IgD-negative memory B cell (primary cell): Measurements from ENCODE around the gene MT1HL1. TPM values are rescaled to one million over a fixed set of nuclear protein-coding genes. Genes with fewer than 3 reads are reported as not detected.
"Not testable (repeated sequence)": the region's sequence is repeated elsewhere in the genome, so short reads cannot be mapped to it uniquely, and the experiment has no call there.

Experiments used
- H3K27ac Mint-ChIP-seq, 3 donors: one replicate each; pipeline ENCODE4 v1.8.0; 2020 to 2022; ENCODE audit warnings: mild to moderate bottlenecking in 3 of 3, mixed read lengths in 3 of 3, moderate library complexity in 1 of 3
- H3K27me3 Mint-ChIP-seq: one replicate; pipeline ENCODE4 v1.8.0; 2021; ENCODE audit warnings: mixed read lengths
- H3K36me3 Mint-ChIP-seq: one replicate; pipeline ENCODE4 v1.8.0; 2020; ENCODE audit warnings: mild to moderate bottlenecking, mixed read lengths
- H3K4me1 Mint-ChIP-seq, 3 donors: one replicate each; pipeline ENCODE4 v1.8.0; 2020 to 2022; ENCODE audit warnings: mixed read lengths in 3 of 3, mild to moderate bottlenecking in 1 of 3
- H3K4me3 Mint-ChIP-seq, 4 donors: one replicate each; pipeline ENCODE4 v1.8.0; 2020 to 2022; ENCODE audit warnings: mild to moderate bottlenecking in 4 of 4, mixed read lengths in 4 of 4, moderate library complexity in 3 of 4
- H3K9me3 Mint-ChIP-seq, 3 donors: one replicate each; pipeline ENCODE4 v1.8.0; 2020 to 2021; ENCODE audit warnings: mixed read lengths in 3 of 3, mild to moderate bottlenecking in 1 of 3
- polyA plus RNA-seq: library from polyadenylated mRNA; unstranded; fragments of 300-500 nt; fragmentation: Illumina TruSeq; gene quantifications from one replicate; pipeline ENCODE4 v1.2.3, GENCODE V29; 2021

The MT1HL1 gene
- polyA plus RNA-seq, 1 donor from 2014 or later, result not detected

DNA sequence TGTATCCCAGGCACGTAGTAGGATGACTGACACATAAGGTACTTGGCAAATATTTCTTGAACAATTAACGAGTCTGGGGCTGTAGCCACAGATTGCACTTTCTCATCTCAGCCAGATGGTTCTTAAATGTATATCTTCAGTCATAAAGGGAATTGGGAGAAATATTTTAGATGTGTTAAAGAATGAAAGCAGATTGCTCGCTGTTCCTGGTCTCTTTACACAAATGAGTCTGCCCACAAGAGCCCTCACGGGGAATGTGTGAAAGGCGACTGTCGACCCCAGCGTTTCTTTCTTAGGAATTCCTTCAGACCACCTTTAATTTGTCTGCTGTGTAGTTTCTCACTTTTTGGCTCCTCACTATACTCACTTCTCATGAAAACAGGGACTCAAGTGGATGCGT is 725 bp downstream of the MT1HL1 start:
- Mint-ChIP-seq H3K4me1 (no peaks in the 10 kb centered on the region), H3K36me3 (peaks cover 1% of the 10 kb centered on the region), H3K27ac (no peak overlapping the region), H3K27me3 (peaks cover 6% of the 10 kb centered on the region), H3K4me3 (no peak overlapping the region), H3K9me3 (peaks cover 0 to 7% (median 1%) of the 10 kb centered on the region in 3 donors)

DNA sequence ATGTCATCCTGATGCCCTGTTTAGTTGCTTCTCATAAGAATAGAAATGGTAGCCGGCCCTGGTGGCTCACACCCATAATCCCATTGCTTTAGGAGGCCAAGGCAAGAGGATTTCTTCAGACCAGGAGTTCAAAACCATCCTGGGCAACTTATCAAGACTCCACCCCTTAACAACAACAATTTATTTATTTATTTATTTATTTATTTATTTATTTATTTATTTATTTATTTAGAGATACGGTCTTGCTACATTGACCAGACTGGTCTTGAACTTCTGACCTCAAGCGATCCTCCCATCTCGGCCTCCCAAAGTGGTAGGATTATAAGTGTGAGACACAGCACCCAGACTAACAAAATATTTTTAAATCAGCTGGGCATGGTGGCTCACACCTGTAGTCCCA is 4.0 kb downstream of the MT1HL1 start:
- Mint-ChIP-seq H3K9me3 (peaks cover 0 to 7% (median 1%) of the 10 kb centered on the region in 3 donors), H3K27me3 (peaks cover 4% of the 10 kb centered on the region), H3K4me3 (no peak overlapping the region), H3K36me3 (peaks cover 1% of the 10 kb centered on the region), H3K27ac (no peak overlapping the region), H3K4me1 (no peaks in the 10 kb centered on the region)

GRCh38 chr1:236998546-236998945 is 5.7 kb downstream of the MT1HL1 start:
- Mint-ChIP-seq H3K27ac (no peak overlapping the region), H3K36me3 (no peaks in the 10 kb centered on the region), H3K27me3 (peaks cover 4% of the 10 kb centered on the region), H3K9me3 (peaks cover 0 to 7% (median 1%) of the 10 kb centered on the region in 3 donors), H3K4me3 (no peak overlapping the region), H3K4me1 (no peaks in the 10 kb centered on the region)

DNA sequence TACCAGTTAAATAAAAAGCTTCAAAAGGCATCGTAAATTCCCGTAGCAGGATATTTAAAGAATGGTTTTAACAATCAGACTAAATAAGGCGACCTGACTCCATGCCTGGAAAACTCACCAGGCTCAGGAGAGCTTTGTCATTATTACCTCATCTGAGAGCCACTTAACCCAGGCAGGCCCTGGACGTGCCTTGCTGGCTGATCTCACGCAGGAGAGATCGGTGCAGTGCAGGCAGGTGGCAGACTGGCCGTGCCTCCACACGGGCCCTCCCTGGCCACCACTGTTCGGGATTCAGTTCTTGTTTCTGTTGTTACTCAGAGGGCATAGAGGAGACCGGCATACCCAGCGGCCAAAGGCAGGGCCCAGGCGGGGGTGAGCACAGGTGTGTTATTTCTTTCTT is 6.4 kb downstream of the MT1HL1 start:
- Mint-ChIP-seq H3K36me3 (no peaks in the 10 kb centered on the region), H3K27ac (no peak overlapping the region), H3K4me3 (no peak overlapping the region), H3K9me3 (peaks cover 0 to 3% (median 1%) of the 10 kb centered on the region in 3 donors), H3K27me3 (peaks cover 4% of the 10 kb centered on the region), H3K4me1 (no peaks in the 10 kb centered on the region)

DNA sequence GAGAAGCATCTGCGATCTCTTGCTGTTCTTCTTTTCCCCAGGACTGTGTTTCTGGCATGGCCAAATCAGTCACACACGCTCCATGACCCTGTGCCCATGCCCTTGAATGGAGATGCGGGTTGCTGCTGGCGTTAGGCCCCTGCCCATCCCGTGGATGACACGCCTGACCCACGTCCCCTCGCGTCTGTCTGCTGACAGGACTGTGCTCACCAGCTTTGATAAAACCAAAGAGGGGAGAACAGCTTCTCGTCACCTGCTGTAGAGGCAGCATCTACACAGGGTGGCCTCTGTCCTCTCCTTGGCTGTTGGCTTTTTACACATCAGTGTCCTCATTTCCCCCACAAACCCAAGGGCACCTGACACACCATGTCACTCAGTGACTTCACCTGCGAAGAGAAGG is 6.9 kb downstream of the MT1HL1 start:
- Mint-ChIP-seq H3K4me1 (no peaks in the 10 kb centered on the region), H3K27me3 (peaks cover 2% of the 10 kb centered on the region), H3K27ac (no peak overlapping the region), H3K4me3 (no peak overlapping the region), H3K9me3 (peaks cover 0 to 3% (median 1%) of the 10 kb centered on the region in 3 donors), H3K36me3 (no peaks in the 10 kb centered on the region)

GRCh38 chr1:236994450-236994849 is 9.8 kb downstream of the MT1HL1 start:
- H3K4me3 Mint-ChIP-seq, result no peak overlapping the region
- H3K27me3 Mint-ChIP-seq, result no peaks in the 10 kb centered on the region

DNA sequence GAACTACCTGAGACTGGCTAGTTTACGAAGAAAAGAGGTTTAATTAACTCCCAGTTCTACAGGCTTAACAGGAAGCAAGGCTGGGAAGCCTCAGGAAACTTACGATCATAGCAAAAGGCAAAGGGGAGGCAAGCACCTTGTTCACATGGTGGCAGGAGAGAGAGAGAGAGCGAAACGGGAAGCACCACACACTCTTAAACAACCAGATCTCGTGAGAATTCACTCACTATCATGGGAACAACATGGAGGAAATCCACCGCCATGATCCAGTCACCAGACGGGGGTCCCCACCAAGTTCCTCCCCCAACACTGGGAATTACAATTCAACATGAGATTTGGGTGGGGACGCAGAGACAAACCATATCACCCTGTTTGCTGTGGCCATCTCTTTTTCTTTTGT is 11.8 kb downstream of the MT1HL1 start:
- Mint-ChIP-seq H3K9me3 (peaks cover 6 to 17% (median 11%) of the 10 kb centered on the region in 3 donors), H3K27ac (no peak overlapping the region), H3K4me1 (no peaks in the 10 kb centered on the region), H3K4me3 (no peak overlapping the region), H3K36me3 (no peaks in the 10 kb centered on the region), H3K27me3 (no peaks in the 10 kb centered on the region)

More at GRCh38 chr1:236994450-236994849, 9.8 kb downstream of the MT1HL1 start:
- H3K4me1 Mint-ChIP-seq, result no peaks in the 10 kb centered on the region
- peaks cover 5 to 10% (median 10%) of the 10 kb centered on the region in 3 donors for H3K9me3 Mint-ChIP-seq
- no peak overlapping the region for H3K27ac Mint-ChIP-seq
- H3K36me3 Mint-ChIP-seq, result no peaks in the 10 kb centered on the region

DNA sequence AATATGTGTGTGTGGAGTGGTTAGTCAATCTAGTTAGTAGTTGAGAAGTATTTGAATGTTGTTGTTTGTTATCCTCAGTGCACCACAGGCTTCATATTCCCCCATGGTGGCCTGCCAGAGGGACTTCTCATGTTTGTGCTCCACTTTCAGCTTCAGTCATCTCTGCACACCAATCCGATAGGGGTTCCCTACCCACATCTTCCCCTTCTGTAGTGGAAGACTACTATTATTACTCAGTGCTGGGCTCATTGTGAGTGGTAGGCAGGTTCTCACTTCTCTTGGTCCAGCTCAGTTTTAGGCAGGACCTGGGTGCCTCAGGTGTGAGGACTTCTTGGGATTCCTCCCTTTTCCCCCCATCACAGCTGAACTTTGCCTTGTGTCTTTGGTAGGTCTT is 14.2 kb downstream of the MT1HL1 start:
- H3K4me3 Mint-ChIP-seq, result no peak overlapping the region
- H3K36me3 Mint-ChIP-seq, result no peaks in the 10 kb centered on the region
- H3K27ac Mint-ChIP-seq, result no peak overlapping the region
- no peaks in the 10 kb centered on the region for H3K27me3 Mint-ChIP-seq
- peaks cover 8 to 26% (median 13%) of the 10 kb centered on the region in 3 donors for H3K9me3 Mint-ChIP-seq
- no peaks in the 10 kb centered on the region for H3K4me1 Mint-ChIP-seq

DNA sequence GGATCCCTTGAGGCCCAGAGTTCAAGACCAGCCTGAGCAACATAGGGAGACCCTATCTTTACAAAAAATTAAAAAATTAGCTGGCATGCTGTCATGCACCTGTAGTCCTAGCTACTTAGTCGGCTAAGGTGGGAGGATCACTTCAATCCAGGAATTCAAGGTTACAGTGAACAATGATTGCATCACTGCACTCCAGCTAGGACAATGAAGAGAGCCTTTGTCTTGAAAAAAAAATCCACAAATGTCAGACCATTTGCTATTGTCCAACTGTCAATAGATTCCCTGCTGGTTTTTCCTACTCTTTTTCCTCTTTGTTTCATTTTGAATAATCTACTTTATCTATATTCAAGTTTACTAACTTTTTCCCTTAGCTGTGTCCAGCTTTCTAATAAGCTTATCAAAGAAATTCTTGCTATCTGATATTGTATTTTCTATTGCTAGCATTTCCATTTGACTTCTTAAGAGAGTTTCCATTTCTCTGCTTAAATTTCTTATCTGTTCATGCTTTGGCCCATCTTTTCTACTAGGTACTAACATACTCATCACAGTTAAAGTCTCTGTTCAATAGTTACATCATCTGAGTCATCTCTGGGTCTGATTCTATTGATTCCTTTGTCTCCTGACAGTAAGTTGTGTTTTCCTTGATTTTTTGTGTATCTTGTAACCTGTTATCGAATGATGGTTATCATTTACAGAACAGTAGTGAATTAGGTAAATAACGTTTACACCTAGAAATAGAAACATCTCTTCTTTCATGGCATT is 14.8 kb downstream of the MT1HL1 start:
- Mint-ChIP-seq H3K27me3 (no peaks in the 10 kb centered on the region), H3K4me1 (no peaks in the 10 kb centered on the region), H3K9me3 (peaks cover 9 to 26% (median 12%) of the 10 kb centered on the region in 3 donors), H3K36me3 (no peaks in the 10 kb centered on the region), H3K27ac (no peak overlapping the region), H3K4me3 (no peak overlapping the region)

DNA sequence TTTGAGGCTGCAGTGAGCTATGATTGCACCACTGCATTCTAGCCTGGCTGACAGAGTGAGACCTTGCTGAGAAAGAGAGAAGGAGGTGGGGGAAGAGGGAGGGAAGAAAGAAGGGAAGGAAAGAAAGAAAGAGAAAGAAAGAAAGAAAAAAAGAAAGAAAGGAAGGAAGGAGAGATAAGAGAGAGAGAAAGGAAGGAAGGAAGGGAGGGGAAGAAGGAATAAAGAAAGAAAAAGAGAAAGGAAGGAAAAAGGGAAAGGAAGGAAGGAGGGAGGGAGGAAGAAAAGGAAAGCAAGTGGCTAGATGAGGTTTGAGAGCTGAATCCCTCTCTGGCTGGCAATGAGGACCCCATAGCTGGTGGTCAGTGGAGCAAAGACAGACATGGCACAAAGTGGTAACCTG is 20.4 kb downstream of the MT1HL1 start:
- peak overlapping the region in 1 of 3 donors; percentile 6 for H3K27ac Mint-ChIP-seq
- H3K36me3 Mint-ChIP-seq, result no peaks in the 10 kb centered on the region
- peaks cover 5 to 12% (median 6%) of the 10 kb centered on the region in 3 donors for H3K9me3 Mint-ChIP-seq
- no peaks in the 10 kb centered on the region for H3K4me1 Mint-ChIP-seq
- no peak overlapping the region for H3K4me3 Mint-ChIP-seq
- H3K27me3 Mint-ChIP-seq, result no peaks in the 10 kb centered on the region

GRCh38 chr1:236982380-236982779 is 21.9 kb downstream of the MT1HL1 start:
- no peak overlapping the region for H3K4me3 Mint-ChIP-seq
- no peaks in the 10 kb centered on the region for H3K4me1 Mint-ChIP-seq
- H3K27me3 Mint-ChIP-seq, result no peaks in the 10 kb centered on the region
- no peaks in the 10 kb centered on the region for H3K36me3 Mint-ChIP-seq
- no peak overlapping the region for H3K27ac Mint-ChIP-seq
- peaks cover 3 to 9% (median 6%) of the 10 kb centered on the region in 3 donors for H3K9me3 Mint-ChIP-seq

- not testable (repeated sequence) for H3K4me1 Mint-ChIP-seq, H3K36me3 Mint-ChIP-seq, H3K27me3 Mint-ChIP-seq, H3K4me3 Mint-ChIP-seq, H3K27ac Mint-ChIP-seq, H3K9me3 Mint-ChIP-seq
Observed at GRCh38 chr1:236981431-236981830, 22.8 kb downstream of the MT1HL1 start.

GRCh38 chr1:236980673-236981072 is 23.6 kb downstream of the MT1HL1 start:
- no peak overlapping the region for H3K27ac Mint-ChIP-seq
- H3K9me3 Mint-ChIP-seq, result peaks cover 2 to 4% (median 3%) of the 10 kb centered on the region in 3 donors
- H3K36me3 Mint-ChIP-seq, result no peaks in the 10 kb centered on the region
- no peaks in the 10 kb centered on the region for H3K4me1 Mint-ChIP-seq
- H3K4me3 Mint-ChIP-seq, result no peak overlapping the region
- no peaks in the 10 kb centered on the region for H3K27me3 Mint-ChIP-seq

GRCh38 chr1:236979149-236979900 is 24.9 kb downstream of the MT1HL1 start:
- Mint-ChIP-seq H3K27me3 (peaks cover 2% of the 10 kb centered on the region), H3K27ac (no peak overlapping the region), H3K9me3 (peaks cover 2 to 4% (median 3%) of the 10 kb centered on the region in 3 donors), H3K4me1 (no peaks in the 10 kb centered on the region), H3K36me3 (no peaks in the 10 kb centered on the region), H3K4me3 (no peak overlapping the region)

GRCh38 chr1:236978740-236979139 is 25.5 kb downstream of the MT1HL1 start:
- H3K9me3 Mint-ChIP-seq, result peaks cover 2 to 4% (median 3%) of the 10 kb centered on the region in 3 donors
- no peak overlapping the region for H3K4me3 Mint-ChIP-seq
- peaks cover 2% of the 10 kb centered on the region for H3K27me3 Mint-ChIP-seq
- H3K4me1 Mint-ChIP-seq, result no peaks in the 10 kb centered on the region
- no peaks in the 10 kb centered on the region for H3K36me3 Mint-ChIP-seq
- no peak overlapping the region for H3K27ac Mint-ChIP-seq
